ENCODE measurements around the gene ARL4A.

DNA sequence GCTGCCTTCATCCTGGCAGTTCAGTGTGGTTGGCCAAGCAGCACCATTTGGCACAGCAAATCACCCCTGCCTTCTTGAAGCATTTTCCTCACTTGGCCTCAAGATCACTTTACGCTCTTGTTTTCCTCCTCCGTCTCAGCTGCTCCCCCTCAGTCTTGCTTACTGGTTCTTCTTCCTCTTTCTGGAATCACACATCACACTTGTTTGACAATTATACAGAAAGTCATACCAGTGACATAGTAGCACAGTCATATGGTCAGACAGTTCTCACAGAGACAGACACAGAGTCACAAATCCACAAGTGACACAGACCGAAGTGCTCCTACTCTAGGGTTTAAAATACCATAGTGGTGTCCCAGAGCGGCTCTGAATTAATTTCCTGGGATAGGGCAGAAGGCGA, 43.8 kb upstream of the ARL4A start:
- no peak for TF ChIP-seq EP300 (IDR thresholded peaks at IDR 0.05)
- TF ChIP-seq, protein P1, sequence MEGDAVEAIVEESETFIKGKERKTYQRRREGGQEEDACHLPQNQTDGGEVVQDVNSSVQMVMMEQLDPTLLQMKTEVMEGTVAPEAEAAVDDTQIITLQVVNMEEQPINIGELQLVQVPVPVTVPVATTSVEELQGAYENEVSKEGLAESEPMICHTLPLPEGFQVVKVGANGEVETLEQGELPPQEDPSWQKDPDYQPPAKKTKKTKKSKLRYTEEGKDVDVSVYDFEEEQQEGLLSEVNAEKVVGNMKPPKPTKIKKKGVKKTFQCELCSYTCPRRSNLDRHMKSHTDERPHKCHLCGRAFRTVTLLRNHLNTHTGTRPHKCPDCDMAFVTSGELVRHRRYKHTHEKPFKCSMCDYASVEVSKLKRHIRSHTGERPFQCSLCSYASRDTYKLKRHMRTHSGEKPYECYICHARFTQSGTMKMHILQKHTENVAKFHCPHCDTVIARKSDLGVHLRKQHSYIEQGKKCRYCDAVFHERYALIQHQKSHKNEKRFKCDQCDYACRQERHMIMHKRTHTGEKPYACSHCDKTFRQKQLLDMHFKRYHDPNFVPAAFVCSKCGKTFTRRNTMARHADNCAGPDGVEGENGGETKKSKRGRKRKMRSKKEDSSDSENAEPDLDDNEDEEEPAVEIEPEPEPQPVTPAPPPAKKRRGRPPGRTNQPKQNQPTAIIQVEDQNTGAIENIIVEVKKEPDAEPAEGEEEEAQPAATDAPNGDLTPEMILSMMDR (IDR thresholded peaks at IDR 0.05), result no peak
- no peak for TF ChIP-seq POLR2AphosphoS5 (IDR thresholded peaks at IDR 0.05)
- TF ChIP-seq POLR2A (IDR thresholded peaks at IDR 0.05), result no peak
